Loucy (cell line): ENCODE results near the gene VPS26A.
A peak's percentile ranks its signal among the peaks of the same experiment; 100 is the strongest.

Experiments used
- H2AFZ ChIP-seq: fragments of 200-600 bp; sonication (generic); 2 replicates; pipeline ENCODE4 v1.6.0; 2016; ENCODE audit warnings: antibody characterized with exemption, mild to moderate bottlenecking, low read length, moderate library complexity
- H3F3A ChIP-seq: fragments of 200-600 bp; 2 replicates; pipeline ENCODE4 v1.6.0; 2016; ENCODE audit warnings: antibody characterized with exemption, low read depth, mild to moderate bottlenecking
- H3K27me3 ChIP-seq: fragments of 200-600 bp; sonication (generic); 2 replicates; pipeline ENCODE4 v1.6.1; 2014; ENCODE audit warnings: low read length, mild to moderate bottlenecking; ENCODE audit not compliant: insufficient read depth, poor library complexity, severe bottlenecking
- H3K36me3 ChIP-seq: fragments of 200-600 bp; sonication (generic); 2 replicates; pipeline ENCODE4 v1.6.1; 2016; ENCODE audit warnings: low read length; ENCODE audit not compliant: insufficient read depth
- H3K4me1 ChIP-seq: fragments of 200-600 bp; sonication (generic); 2 replicates; pipeline ENCODE4 v1.5.1; 2014; ENCODE audit warnings: low read length, mild to moderate bottlenecking; ENCODE audit not compliant: insufficient read depth, poor library complexity, severe bottlenecking
- H3K4me2 ChIP-seq: fragments of 200-600 bp; sonication (generic); 2 replicates; pipeline ENCODE4 v1.6.0; 2014; ENCODE audit warnings: antibody characterized with exemption, low read length, low read depth, mild to moderate bottlenecking; ENCODE audit not compliant: poor library complexity, severe bottlenecking
- H3K4me3 ChIP-seq: fragments of 200-600 bp; sonication (generic); 2 replicates; pipeline ENCODE4 v1.5.1; 2014; ENCODE audit warnings: low read length, mild to moderate bottlenecking, mixed read lengths; ENCODE audit not compliant: poor library complexity, severe bottlenecking
- H3K79me2 ChIP-seq: fragments of 200-600 bp; sonication (generic); 2 replicates; pipeline ENCODE4 v1.6.1; 2014; ENCODE audit warnings: low read length; ENCODE audit not compliant: insufficient read depth
- H3K9ac ChIP-seq: fragments of 200-600 bp; sonication (generic); 2 replicates; pipeline ENCODE4 v1.6.0; 2014; ENCODE audit warnings: mild to moderate bottlenecking, low read depth, low read length, moderate library complexity; ENCODE audit not compliant: poor library complexity, severe bottlenecking
- H3K9me2 ChIP-seq: fragments of 200-600 bp; sonication (generic); replicated peaks from 2 replicates; pipeline ENCODE4 v1.6.1; 2016; ENCODE audit warnings: low read depth, low read length, mixed read lengths
- H3K9me3 ChIP-seq: fragments of 200-600 bp; sonication (generic); 2 replicates; pipeline ENCODE4 v1.6.1; 2014; ENCODE audit warnings: mild to moderate bottlenecking, antibody characterized with exemption, low read length, low read depth; ENCODE audit not compliant: insufficient read depth
- H4K20me1 ChIP-seq: fragments of 200-600 bp; sonication (generic); 2 replicates; pipeline ENCODE4 v1.6.0; 2014; ENCODE audit warnings: antibody characterized with exemption, low read length, mild to moderate bottlenecking; ENCODE audit not compliant: insufficient read depth, poor library complexity, severe bottlenecking
- CTCF ChIP-seq: fragments of 200-600 bp; sonication (generic); conservative IDR thresholded peaks from 2 replicates; pipeline ENCODE4 v1.5.1; 2014; ENCODE audit warnings: mild to moderate bottlenecking, antibody characterized with exemption, low read length
- EZH2phosphoT487 ChIP-seq: fragments of 200-600 bp; IDR thresholded peaks from 2 replicates; pipeline ENCODE4 v1.6.1; 2018; ENCODE audit warnings: antibody characterized with exemption, mild to moderate bottlenecking, moderate library complexity, borderline replicate concordance

The VPS26A gene

GRCh38 chr10:69107176-69107490 lies 16.8 kb upstream of the VPS26A start:
- Histone ChIP-seq H3K4me3 (no peak overlapping the region), H4K20me1 (no peaks in the 10 kb centered on the region)

GRCh38 chr10:69107699-69108098 lies 16.3 kb upstream of the VPS26A start:
- Histone ChIP-seq H3K79me2 (no peaks in the 10 kb centered on the region), H3K9me3 (no peaks in the 10 kb centered on the region), H2AFZ (no peak overlapping the region), H3K4me3 (no peak overlapping the region), H3F3A (no peaks in the 10 kb centered on the region), H3K36me3 (peaks cover 18% of the 10 kb centered on the region; the same call in 1 of the 2 replicates), H3K9me2 (no peaks in the 10 kb centered on the region), H4K20me1 (no peaks in the 10 kb centered on the region), H3K4me1 (no peaks in the 10 kb centered on the region), H3K9ac (no peak overlapping the region), H3K27me3 (no peaks in the 10 kb centered on the region), H3K4me2 (no peak overlapping the region)
- TF ChIP-seq CTCF (no peak), EZH2phosphoT487 (no peak)

More at GRCh38 chr10:69107176-69107490, 16.8 kb upstream of the VPS26A start:
- TF ChIP-seq EZH2phosphoT487 (no peak), CTCF (no peak)
- H3K9me3 ChIP-seq: no peaks in the 10 kb centered on the region
- no peak overlapping the region for H2AFZ ChIP-seq
- H3K4me1 ChIP-seq: peaks cover 5% of the 10 kb centered on the region
- H3F3A ChIP-seq: no peaks in the 10 kb centered on the region
- no peak overlapping the region for H3K4me2 ChIP-seq
- peaks cover 18% of the 10 kb centered on the region; the same call in 1 of the 2 replicates for H3K36me3 ChIP-seq
- no peaks in the 10 kb centered on the region for H3K79me2 ChIP-seq
- H3K9ac ChIP-seq: no peak overlapping the region
- no peaks in the 10 kb centered on the region for H3K9me2 ChIP-seq
- no peaks in the 10 kb centered on the region for H3K27me3 ChIP-seq

- Histone ChIP-seq H3K4me2 (no peak overlapping the region), H3K9me2 (no peaks in the 10 kb centered on the region), H3K4me3 (no peak overlapping the region), H3K9me3 (no peaks in the 10 kb centered on the region), H3K4me1 (peaks cover 7% of the 10 kb centered on the region), H4K20me1 (peaks cover under 1% of the 10 kb centered on the region), H3K27me3 (no peaks in the 10 kb centered on the region), H3F3A (no peaks in the 10 kb centered on the region), H2AFZ (peak overlapping the region; percentile 8; the same call in 1 of the 2 replicates), H3K9ac (no peak overlapping the region), H3K79me2 (peaks cover 9% of the 10 kb centered on the region), H3K36me3 (no peaks in the 10 kb centered on the region)
- TF ChIP-seq CTCF (no peak), EZH2phosphoT487 (no peak)
These were observed 4.1 kb upstream of the VPS26A start for GRCh38 chr10:69119896-69120295.
